GM12878 (cell line): ENCODE results near the gene RHOXF2. TPM values are rescaled to one million over a fixed set of nuclear protein-coding genes. Genes with fewer than 3 reads are reported as not detected.
A peak's percentile ranks its signal among the peaks of the same experiment; 100 is the strongest.
"Not testable (repeated sequence)": the region's sequence is repeated elsewhere in the genome, so short reads cannot be mapped to it uniquely, and the experiment has no call there.

Experiments used
- ATAC-seq: fragments of 200-7000 bp; cut with Tn5 transposase; 3 replicates; pipeline ENCODE4 v1.9.1; 2020; ENCODE audit warnings: mild to moderate bottlenecking, moderate library complexity
- BruUV-seq: library from RNA; stranded (reverse); fragments of 400-500 nt; replicated peaks from 2 replicates; lab custom pipeline; 2021; lab: Mats Ljungman, UMichigan
- CTCF ChIA-PET: fragments of 300-600 bp; sonication (Branson Sonifier 250); formaldehyde crosslinking; extraction: SDS; loops from one replicate; lab custom pipeline; 2021; ENCODE audit warnings: inconsistent platforms; lab: Yijun Ruan, JAX
- POLR2A ChIA-PET: fragments of 350-600 bp; formaldehyde crosslinking; extraction: SDS; loops from one replicate; lab custom pipeline; 2021; ENCODE audit warnings: inconsistent platforms; lab: Charles Lee
- RAD21 ChIA-PET: fragments of 300-600 bp; sonication (Branson Sonifier 250); formaldehyde crosslinking; loops from one replicate; lab custom pipeline; 2023; ENCODE audit warnings: antibody characterized with exemption; ENCODE audit not compliant: unreplicated experiment; lab: Charles Lee
- SMC1A ChIA-PET: fragments of 300-600 bp; sonication (Branson Sonifier 250); formaldehyde crosslinking; loops from one replicate; lab custom pipeline; 2023; ENCODE audit not compliant: unreplicated experiment, uncharacterized antibody; lab: Charles Lee
- DNase-seq: peaks from one replicate; pipeline ENCODE4 v3.0.0-alpha.2; 2011; ENCODE audit warnings: low read depth, low spot score
- FAIRE-seq: peaks from 3 replicates; lab custom pipeline; 2011; peaks lifted over from hg19 to GRCh38; lab: Jason Lieb, UNC
- H2AFZ ChIP-seq: 2 replicates; pipeline ENCODE4 v1.6.0; 2011; ENCODE audit warnings: low read depth, low read length, control low read depth; ENCODE audit not compliant: control insufficient read depth
- H3K27ac ChIP-seq: 2 replicates; pipeline ENCODE4 v1.5.1; 2011; ENCODE audit warnings: control low read depth; ENCODE audit not compliant: control insufficient read depth, insufficient read depth
- H3K27me3 ChIP-seq, 2 experiments: replicated peaks in 1 of 2; 2 replicates each; pipeline versions ENCODE4 v1.6.0 to v1.6.1; 2011; ENCODE audit warnings: low read length in 1 of 2; ENCODE audit not compliant: control insufficient read depth in 2 of 2, insufficient read depth in 2 of 2
- H3K36me3 ChIP-seq, 2 experiments: 2 replicates each; pipeline ENCODE4 v1.5.1; 2011; ENCODE audit warnings: low read length in 1 of 2; ENCODE audit not compliant: control insufficient read depth in 2 of 2, insufficient read depth in 2 of 2
- H3K4me1 ChIP-seq: 2 replicates; pipeline ENCODE4 v1.6.1; 2011; ENCODE audit warnings: mild to moderate bottlenecking, low read length, moderate library complexity, mixed read lengths; ENCODE audit not compliant: control insufficient read depth, insufficient read depth
- H3K4me2 ChIP-seq: 2 replicates; pipeline ENCODE4 v1.6.0; 2011; ENCODE audit warnings: control low read depth; ENCODE audit not compliant: control insufficient read depth, insufficient read depth
- H3K4me3 ChIP-seq: fragments of 200-600 bp; sonication (generic); 2 replicates; pipeline ENCODE4 v1.5.1; 2016
- H3K79me2 ChIP-seq: 2 replicates; pipeline ENCODE4 v1.6.0; 2011; ENCODE audit warnings: low read length; ENCODE audit not compliant: control insufficient read depth, insufficient read depth
- H3K9ac ChIP-seq: 2 replicates; pipeline ENCODE4 v1.8.0; 2011; ENCODE audit warnings: low read length, control low read depth, mixed read lengths; ENCODE audit not compliant: control insufficient read depth, insufficient read depth
- H3K9me3 ChIP-seq: replicated peaks from 3 replicates; pipeline ENCODE4 v1.5.1; 2011; ENCODE audit warnings: mild to moderate bottlenecking, low read length; ENCODE audit not compliant: control insufficient read depth, insufficient read depth
- H4K20me1 ChIP-seq: 2 replicates; pipeline ENCODE4 v1.6.0; 2011; ENCODE audit not compliant: control insufficient read depth, insufficient read depth
- WGBS: methylation state at CpG from one replicate; pipeline ENCODE4 v1.1.6; 2016; ENCODE audit warnings: low lambda C conversion rate; ENCODE audit not compliant: insufficient replicate concordance, insufficient coverage; ENCODE audit errors: missing lambda C conversion rate; 5-methylcytosine and 5-hydroxymethylcytosine counted together
- in situ Hi-C: fragments of 300-500 bp; cut with MboI; formaldehyde crosslinking; loops from 9 replicates; pipeline ENCODE4 v1.14.3; 2018; ENCODE audit warnings: mixed read lengths
- intact Hi-C: fragments of 100-400 bp; cut with micrococcal nuclease; formaldehyde crosslinking; loops from one replicate; pipeline ENCODE4 v1.14.2; 2022; ENCODE audit not compliant: unreplicated experiment
- polyA plus RNA-seq, 11 experiments: library from polyadenylated mRNA; depleted of rRNA in 4 of 11; unstranded in 6 of 11; stranded (reverse) in 5 of 11; fragments of >200 nt; fragmentation: Nextera tagmentation in 4 of 11; fragmentation: Illumina TruSeq in 1 of 11; extraction: Ambion mirVana in 4 of 11; extraction: Trizol in 1 of 11; gene quantifications; 1 replicate in 1 of 11; 2 replicates in 10 of 11; pipeline versions ENCODE4 v1.2.1 to v1.2.3, GENCODE V29; 2011 to 2016; ENCODE audit warnings: inconsistent platforms in 2 of 11, missing spikeins in 2 of 11, low read depth in 1 of 11
- total RNA-seq, 4 experiments: library from RNA; depleted of rRNA in 3 of 4; stranded (reverse); fragments of >200 nt in 3 of 4; fragmentation: Illumina TruSeq in 1 of 4; extraction: Trizol in 1 of 4; gene quantifications; 2 replicates each; pipeline versions ENCODE4 v1.2.1 to v1.2.3, GENCODE V29; 2013 to 2021

The RHOXF2 gene
- total and polyA plus RNA-seq, 10 of the 15 experiments (the other 5 are each of a cell fraction or from before 2014, with no cell fraction given): 0.03 TPM; not detected in 8

DNA sequence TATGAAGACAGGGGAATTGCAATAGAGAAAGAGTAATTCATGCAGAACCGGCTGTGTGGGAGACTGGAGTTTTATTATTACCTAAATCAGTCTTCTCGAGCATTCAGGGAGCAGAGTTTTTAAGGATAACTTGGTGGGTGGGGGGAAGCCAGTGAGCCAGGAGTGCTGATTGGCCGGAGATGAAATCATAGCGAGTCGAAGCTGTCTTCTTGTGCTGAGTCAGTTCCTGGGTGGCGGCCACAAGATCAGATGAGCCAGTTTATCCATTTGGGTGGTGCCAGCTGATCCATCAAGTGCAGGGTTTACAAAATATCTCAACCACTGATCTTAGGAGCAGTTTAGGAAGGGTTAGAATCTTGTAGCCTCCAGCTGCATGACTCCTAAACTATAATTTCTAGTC lies 34.8 kb downstream of the RHOXF2 start:
- H2AFZ ChIP-seq, H3K4me2 ChIP-seq, H3K4me3 ChIP-seq, CTCF ChIA-PET, DNase-seq, H3K36me3 ChIP-seq, FAIRE-seq, SMC1A ChIA-PET, RAD21 ChIA-PET, H4K20me1 ChIP-seq, POLR2A ChIA-PET, H3K4me1 ChIP-seq, H3K27ac ChIP-seq, H3K9ac ChIP-seq, H3K79me2 ChIP-seq, H3K27me3 ChIP-seq, ATAC-seq, BruUV-seq, intact Hi-C loops, in situ Hi-C loops, H3K9me3 ChIP-seq: not testable (repeated sequence)
- no CpG with 5 or more reads among the region's 6 CpGs for WGBS

DNA sequence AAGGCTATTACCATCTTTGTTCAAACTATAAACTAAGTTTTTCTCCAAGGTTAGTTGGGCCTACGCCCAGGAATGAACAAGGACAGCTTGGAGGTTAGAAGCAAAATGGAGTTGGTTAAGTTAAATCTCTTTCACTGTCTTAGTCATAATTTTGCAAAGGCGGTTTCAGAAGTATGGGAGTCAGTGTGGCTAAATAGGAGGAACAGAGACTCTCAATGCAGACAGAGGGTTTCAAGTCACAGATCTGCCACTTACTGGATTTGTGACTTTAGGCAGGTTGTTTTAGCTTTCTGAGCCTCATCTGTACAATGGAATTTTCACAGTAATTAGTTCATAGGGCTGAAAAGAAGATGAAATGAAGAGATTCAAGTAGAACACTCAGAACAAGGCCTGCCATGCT lies 35.3 kb downstream of the RHOXF2 start:
- H3K9ac ChIP-seq, POLR2A ChIA-PET, in situ Hi-C loops, H3K27me3 ChIP-seq, H4K20me1 ChIP-seq, SMC1A ChIA-PET, H3K4me2 ChIP-seq, H3K79me2 ChIP-seq, DNase-seq, BruUV-seq, H3K9me3 ChIP-seq, H3K4me1 ChIP-seq, H3K36me3 ChIP-seq, H3K4me3 ChIP-seq, RAD21 ChIA-PET, H2AFZ ChIP-seq, H3K27ac ChIP-seq, intact Hi-C loops, CTCF ChIA-PET: not testable (repeated sequence)
- peak; percentile 72 for FAIRE-seq
- ATAC-seq: peak; percentile 92
- WGBS: no CpG with 5 or more reads among the region's 2 CpGs

DNA sequence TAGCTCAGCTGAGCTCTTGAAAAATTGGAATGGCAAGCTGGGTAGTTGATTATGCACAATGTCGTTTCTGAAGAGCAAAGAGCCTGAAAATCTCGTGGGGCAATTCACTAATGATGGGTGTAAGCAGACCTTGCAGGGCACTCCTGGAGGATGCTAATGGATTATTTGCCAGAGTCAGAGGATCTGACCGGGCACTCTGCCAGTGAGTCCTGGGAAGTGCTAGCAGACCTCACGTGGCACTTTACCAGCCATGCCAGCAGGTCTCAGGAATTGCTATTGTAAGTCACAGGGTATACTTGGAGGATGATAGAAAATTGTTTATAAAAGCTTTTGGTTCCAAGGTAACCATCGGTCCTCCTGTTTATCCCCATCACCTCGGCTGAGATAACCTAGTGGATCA lies 37.4 kb downstream of the RHOXF2 start:
- WGBS: no CpG with 5 or more reads among the region's 6 CpGs
- DNase-seq, H3K4me2 ChIP-seq, CTCF ChIA-PET, RAD21 ChIA-PET, in situ Hi-C loops, H3K9me3 ChIP-seq, H3K27me3 ChIP-seq, ATAC-seq, BruUV-seq, H3K9ac ChIP-seq, H3K4me1 ChIP-seq, FAIRE-seq, H3K4me3 ChIP-seq, H4K20me1 ChIP-seq, H3K36me3 ChIP-seq, POLR2A ChIA-PET, H3K27ac ChIP-seq, H2AFZ ChIP-seq, H3K79me2 ChIP-seq, SMC1A ChIA-PET, intact Hi-C loops: not testable (repeated sequence)

DNA sequence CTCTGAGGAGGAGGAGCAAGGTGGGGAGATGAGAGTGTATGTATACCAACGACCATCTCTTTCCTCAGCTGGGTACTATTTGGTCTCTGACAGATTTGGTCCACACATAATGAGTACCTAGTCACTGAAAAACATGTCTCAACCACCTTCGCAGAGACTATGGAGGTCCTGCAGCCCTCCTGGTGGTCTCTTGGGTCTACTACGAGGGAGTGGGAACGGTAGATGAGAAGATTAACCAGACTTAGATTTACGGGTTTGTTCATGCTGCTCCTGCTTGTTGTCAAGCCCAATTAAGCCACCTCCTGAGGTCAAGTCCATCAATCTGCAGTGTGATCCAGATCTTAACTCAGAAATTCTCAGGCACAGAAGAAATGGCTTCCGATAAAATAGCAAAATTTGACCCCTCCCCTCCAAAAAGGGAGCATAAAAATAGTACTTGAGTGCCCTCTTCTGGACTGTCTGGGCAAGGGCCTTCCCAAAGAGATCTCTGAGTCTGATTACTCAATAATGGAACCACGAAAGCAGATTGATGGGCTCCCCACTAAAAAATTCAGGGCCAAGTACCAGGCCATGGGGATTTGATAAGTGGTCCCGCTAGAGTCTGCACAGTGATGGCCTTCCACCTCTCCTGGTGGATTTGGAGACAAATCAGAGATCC lies 38.3 kb downstream of the RHOXF2 start:
- ATAC-seq: peak; percentile 79
- H3K27me3 ChIP-seq, intact Hi-C loops, H3K4me1 ChIP-seq, H3K79me2 ChIP-seq, SMC1A ChIA-PET, DNase-seq, in situ Hi-C loops, H3K36me3 ChIP-seq, POLR2A ChIA-PET, BruUV-seq, H3K27ac ChIP-seq, RAD21 ChIA-PET, H3K9ac ChIP-seq, H2AFZ ChIP-seq, CTCF ChIA-PET, H3K9me3 ChIP-seq, H4K20me1 ChIP-seq, H3K4me2 ChIP-seq, H3K4me3 ChIP-seq: not testable (repeated sequence)
- no CpG with 5 or more reads among the region's 8 CpGs for WGBS
- peak; percentile 89 for FAIRE-seq
